GM12865 (cell line): ENCODE results near the gene PPP1R14B.

ENCODE experiments used
- DNase-seq: peaks from one replicate; pipeline ENCODE4 v3.0.0; 2010; ENCODE audit warnings: low read depth
- H3K4me3 ChIP-seq: 2 replicates; pipeline ENCODE4 v1.5.1; 2011; ENCODE audit warnings: mild to moderate bottlenecking, low read depth, low read length, control low read depth
- TF ChIP-seq, protein P1 (sequence below): IDR thresholded peaks from 2 replicates; pipeline ENCODE4 v1.5.1; 2011; ENCODE audit warnings: low read length, control low read depth, low read depth, inconsistent platforms; ENCODE audit not compliant: insufficient read depth; ENCODE audit errors: missing control alignments

The PPP1R14B gene

DNA sequence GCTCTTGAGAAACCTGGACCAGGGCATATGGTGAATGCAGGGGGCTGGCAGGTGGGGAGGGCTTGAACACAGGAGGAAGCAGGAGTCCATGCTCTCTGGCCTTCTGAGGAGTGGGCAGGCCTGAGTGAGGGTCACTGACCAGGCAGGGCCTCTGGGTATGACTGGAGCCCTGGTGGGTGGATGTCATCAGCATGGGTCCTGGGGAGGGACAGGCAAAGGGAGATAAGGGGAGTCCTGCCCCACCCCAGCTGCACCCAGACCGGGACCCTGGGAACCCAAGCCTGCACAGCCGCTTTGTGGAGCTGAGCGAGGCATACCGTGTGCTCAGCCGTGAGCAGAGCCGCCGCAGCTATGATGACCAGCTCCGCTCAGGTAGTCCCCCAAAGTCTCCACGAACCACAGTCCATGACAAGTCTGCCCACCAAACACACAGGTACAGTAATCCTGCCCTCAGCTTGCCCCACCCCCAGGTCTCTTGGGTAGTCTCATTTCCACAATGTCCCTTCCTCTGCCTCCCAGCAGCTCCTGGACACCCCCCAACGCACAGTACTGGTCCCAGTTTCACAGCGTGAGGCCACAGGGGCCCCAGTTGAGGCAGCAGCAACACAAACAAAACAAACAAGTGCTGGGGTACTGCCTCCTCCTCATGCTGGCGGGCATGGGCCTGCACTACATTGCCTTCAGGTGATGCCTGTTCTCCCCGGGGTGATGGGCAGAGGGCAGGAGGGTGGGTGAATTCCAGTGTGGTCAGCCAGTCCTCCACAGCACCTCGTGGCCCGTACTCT, 14.4 kb downstream of the PPP1R14B start:
- no peak overlapping the region for H3K4me3 ChIP-seq
- TF ChIP-seq, protein P1, sequence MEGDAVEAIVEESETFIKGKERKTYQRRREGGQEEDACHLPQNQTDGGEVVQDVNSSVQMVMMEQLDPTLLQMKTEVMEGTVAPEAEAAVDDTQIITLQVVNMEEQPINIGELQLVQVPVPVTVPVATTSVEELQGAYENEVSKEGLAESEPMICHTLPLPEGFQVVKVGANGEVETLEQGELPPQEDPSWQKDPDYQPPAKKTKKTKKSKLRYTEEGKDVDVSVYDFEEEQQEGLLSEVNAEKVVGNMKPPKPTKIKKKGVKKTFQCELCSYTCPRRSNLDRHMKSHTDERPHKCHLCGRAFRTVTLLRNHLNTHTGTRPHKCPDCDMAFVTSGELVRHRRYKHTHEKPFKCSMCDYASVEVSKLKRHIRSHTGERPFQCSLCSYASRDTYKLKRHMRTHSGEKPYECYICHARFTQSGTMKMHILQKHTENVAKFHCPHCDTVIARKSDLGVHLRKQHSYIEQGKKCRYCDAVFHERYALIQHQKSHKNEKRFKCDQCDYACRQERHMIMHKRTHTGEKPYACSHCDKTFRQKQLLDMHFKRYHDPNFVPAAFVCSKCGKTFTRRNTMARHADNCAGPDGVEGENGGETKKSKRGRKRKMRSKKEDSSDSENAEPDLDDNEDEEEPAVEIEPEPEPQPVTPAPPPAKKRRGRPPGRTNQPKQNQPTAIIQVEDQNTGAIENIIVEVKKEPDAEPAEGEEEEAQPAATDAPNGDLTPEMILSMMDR: no peak
- no peak for DNase-seq

DNA sequence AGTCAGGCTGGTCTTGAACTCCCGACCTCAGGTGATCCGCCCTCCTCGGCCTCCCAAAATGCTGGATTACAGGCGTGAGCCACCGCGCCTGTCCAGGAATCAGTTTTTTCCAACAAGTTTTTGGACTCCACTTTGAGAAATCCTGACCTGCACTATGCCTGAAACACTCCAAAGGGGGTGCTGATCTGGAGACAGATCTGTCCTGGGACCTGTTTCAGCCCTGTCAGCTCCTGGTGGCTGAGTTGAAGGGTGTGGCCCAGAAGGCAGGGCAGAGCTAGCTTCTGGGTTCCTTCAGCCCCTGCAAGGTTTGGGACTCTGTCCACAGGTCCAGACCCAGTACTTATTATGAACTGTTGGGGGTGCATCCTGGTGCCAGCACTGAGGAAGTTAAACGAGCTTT, 15.2 kb downstream of the PPP1R14B start:
- no peak overlapping the region for H3K4me3 ChIP-seq
- no peak for DNase-seq
- TF ChIP-seq, protein P1: no peak

DNA sequence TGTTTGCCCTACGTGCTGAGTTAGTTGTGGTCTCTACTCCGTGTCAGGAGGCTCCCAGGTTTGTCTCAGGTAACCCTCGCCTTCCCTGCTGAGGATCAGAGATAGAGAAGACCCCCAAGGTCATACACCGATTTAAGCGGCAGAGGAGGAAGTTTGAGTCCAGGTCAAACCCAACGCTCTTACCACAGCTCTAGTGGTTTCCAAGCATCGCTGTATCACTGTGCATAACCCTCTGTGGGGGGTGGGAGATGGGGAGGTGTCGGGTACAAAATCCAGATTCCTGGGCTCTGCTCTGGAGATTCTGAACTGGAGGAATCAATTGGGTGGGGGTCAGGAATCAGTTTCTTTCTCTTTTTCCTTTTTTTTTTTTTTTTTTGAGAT, 15.8 kb downstream of the PPP1R14B start:
- no peak for DNase-seq
- peak overlapping the region; percentile 70 for H3K4me3 ChIP-seq
- TF ChIP-seq, protein P1: no peak

DNA sequence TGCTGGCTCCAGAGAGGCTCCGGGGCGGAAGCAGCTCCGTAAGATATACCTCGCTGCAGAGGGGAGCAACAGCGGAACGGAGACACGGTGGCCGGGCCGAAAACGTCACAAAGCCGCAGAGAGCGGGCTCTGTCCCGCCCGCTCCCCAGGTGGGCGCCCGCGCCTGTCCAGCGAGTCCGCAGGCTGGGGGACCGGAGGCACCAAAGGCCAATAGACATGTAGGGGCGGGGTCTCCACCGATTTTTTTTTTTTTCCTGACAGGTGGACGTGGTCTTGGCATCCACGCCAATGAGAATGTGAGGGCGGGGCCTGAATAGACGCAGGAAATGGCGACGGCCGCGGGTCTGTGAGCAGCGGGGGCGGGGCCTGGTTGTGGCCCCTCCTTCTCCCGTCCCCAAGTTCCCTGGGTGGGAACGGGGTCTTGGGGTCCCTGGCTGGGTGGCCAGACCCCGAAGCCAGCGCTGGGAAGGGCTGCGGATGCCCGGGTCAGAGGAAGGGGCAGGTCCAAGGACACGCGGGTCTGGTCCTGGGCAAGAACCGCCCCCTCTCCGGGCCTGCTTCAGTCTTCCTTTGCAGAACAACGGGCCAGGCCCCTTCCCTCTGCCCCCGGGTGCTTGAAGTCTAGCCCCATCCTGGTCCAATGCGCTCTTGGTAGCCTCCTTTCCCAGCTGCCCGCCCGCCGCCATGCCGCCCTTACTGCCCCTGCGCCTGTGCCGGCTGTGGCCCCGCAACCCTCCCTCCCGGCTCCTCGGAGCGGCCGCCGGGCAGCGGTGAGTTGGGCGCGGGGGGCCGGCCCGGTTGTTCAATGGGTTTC, 16.4 kb downstream of the PPP1R14B start, which contains the start of gene DNAJC4:
TSS of gene DNAJC4 (plus strand) at position 378 of the 814 bp plus-strand sequence. CDS start at position 685, 307 bp downstream.
- peak; percentile 95 for DNase-seq
- peak within 1 kb of the TSS; percentile 70 for H3K4me3 ChIP-seq
- TF ChIP-seq, protein P1: no peak

DNA sequence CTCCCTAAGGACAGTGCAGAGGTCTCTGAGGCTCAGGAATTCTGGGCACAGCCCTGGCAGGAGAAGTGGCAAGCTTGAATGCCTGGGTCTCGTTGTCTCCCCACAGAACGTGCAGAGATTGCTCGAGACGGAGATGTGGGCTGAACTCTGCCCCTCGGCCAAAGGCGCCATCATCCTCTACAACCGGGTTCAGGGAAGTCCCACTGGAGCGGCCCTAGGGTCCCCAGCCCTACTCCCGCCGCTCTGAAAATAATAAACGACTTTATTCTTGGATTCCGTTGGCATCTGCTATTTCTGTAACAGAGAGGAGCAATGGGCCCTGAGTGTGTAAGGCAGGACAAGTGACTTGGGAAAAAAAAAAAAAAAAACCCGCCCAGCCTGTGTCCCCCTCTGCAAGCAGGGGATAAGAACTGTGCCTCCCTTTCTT, 17.0 kb downstream of the PPP1R14B start:
- peak overlapping the region; percentile 70 for H3K4me3 ChIP-seq
- DNase-seq: no peak
- TF ChIP-seq, protein P1: no peak

DNA sequence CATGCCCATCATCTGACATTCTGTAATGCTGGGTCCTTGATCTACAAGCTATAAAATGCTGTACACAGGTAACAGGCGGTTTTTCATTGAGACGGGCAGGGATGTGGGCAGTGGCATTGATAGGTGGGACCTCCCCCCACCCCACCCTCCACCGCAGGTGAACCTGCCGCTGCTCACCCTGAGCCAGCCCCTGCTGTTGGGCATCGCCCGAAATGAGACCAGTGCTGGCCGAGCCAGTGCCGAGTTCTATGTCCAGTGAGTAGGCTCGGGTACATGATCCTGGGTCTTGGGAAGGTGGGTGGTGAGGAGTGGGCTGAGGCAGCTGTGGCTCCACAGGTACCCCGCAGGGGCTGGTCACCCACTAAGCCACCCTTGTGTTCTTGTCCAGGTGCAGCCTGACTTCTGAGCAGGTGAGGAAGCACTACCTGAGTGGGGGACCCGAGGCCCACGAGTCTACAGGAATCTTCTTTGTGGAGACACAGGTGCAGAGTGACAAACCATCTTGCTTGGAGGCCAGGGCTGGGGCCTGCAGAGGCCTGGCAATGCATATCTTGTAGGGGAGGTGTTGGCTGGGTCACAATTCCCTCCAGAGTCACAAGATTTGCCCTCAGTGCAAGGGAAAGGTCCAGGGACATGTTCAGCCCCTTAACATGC, 17.5 kb downstream of the PPP1R14B start:
- no peak overlapping the region for H3K4me3 ChIP-seq
- TF ChIP-seq, protein P1: no peak
- no peak for DNase-seq
